GM23248 (cell line): ENCODE results near the gene MAGI1.

Experiments used
- EZH2 ChIP-seq: fragments of 200-600 bp; sonication (generic); IDR thresholded peaks from 2 replicates; pipeline ENCODE4 v1.6.1; 2018; ENCODE audit warnings: antibody characterized with exemption, mild to moderate bottlenecking; ENCODE audit not compliant: insufficient read depth, poor library complexity, severe bottlenecking
- EZH2phosphoT487 ChIP-seq: fragments of 200-600 bp; sonication (generic); IDR thresholded peaks from 2 replicates; pipeline ENCODE4 v1.6.1; 2018; ENCODE audit warnings: antibody characterized with exemption, moderate library complexity, mild to moderate bottlenecking, low read depth; ENCODE audit not compliant: insufficient read depth

DNA sequence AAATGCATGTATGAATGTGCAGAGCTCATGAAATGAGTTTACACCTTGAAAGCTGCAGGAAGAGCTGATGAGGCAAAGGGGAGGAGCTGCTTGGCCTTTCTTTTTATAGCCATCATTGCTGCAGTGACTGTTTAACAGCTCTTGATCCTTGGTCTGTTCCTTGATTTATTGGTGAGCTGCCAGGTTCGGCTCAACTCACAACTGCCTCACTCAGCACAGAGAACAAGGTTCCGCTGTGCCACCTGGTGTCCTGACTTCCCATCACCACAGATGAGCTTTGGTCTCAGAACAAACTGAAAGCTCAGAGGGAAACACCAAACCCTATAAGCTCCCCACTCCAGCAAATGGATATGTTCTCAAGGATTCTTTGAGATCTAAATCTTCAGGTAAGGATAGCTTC is 626.1 kb downstream of the MAGI1 start:
- no peak for TF ChIP-seq EZH2
- no peak for TF ChIP-seq EZH2phosphoT487
